ENCODE measurements around the gene RNASE7.
"Not testable (repeated sequence)": the region's sequence is repeated elsewhere in the genome, so short reads cannot be mapped to it uniquely, and the experiment has no call there.

The RNASE7 gene

GRCh38 chr14:21041676-21042433 is at the start of gene RNASE7:
RNASE7 (plus strand) TSS chr14:21042362; CDS start chr14:21042993, 631 bp downstream.
- no peak for DNase-seq

- DNase-seq = no peak
These were observed 45.6 kb upstream of the RNASE7 start for GRCh38 chr14:20996521-20996920.

- DNase-seq = no peak
These were observed 45.0 kb upstream of the RNASE7 start for GRCh38 chr14:20997115-20997514.

- DNase-seq = no peak
These were observed 44.6 kb upstream of the RNASE7 start for GRCh38 chr14:20997564-20997963.

GRCh38 chr14:20998139-20998538 is 44.0 kb upstream of the RNASE7 start:
- DNase-seq = no peak

- no peak for DNase-seq
These were observed 43.3 kb upstream of the RNASE7 start, which contains the start of gene SLC39A2 for GRCh38 chr14:20998674-20999366. SLC39A2 (plus strand) TSS chr14:20999293; CDS start chr14:20999447, 154 bp downstream.

- no peak for DNase-seq
These were observed 42.6 kb upstream of the RNASE7 start for GRCh38 chr14:20999591-20999990.

- DNase-seq = no peak
These were observed 40.9 kb upstream of the RNASE7 start for GRCh38 chr14:21001218-21001617.

GRCh38 chr14:21003788-21004346 is 38.3 kb upstream of the RNASE7 start:
- DNase-seq = no peak

GRCh38 chr14:21009721-21010120 is 32.4 kb upstream of the RNASE7 start:
- DNase-seq = not testable (repeated sequence)

- no peak for DNase-seq
These were observed 31.0 kb upstream of the RNASE7 start for GRCh38 chr14:21011136-21011535.

- DNase-seq = peak; percentile 24
These were observed 27.4 kb upstream of the RNASE7 start for GRCh38 chr14:21014761-21015190.

- no peak for DNase-seq
These were observed 26.9 kb upstream of the RNASE7 start for GRCh38 chr14:21015312-21015711.

GRCh38 chr14:21016413-21017190 is 25.6 kb upstream of the RNASE7 start:
- DNase-seq = no peak

- no peak for DNase-seq
These were observed 24.5 kb upstream of the RNASE7 start for GRCh38 chr14:21017528-21018245.

GRCh38 chr14:21018286-21018685 is 23.9 kb upstream of the RNASE7 start:
- no peak for DNase-seq

- DNase-seq = no peak
These were observed 23.4 kb upstream of the RNASE7 start for GRCh38 chr14:21018781-21019180.

GRCh38 chr14:21019366-21019765 is 22.8 kb upstream of the RNASE7 start:
- DNase-seq = no peak

- DNase-seq = no peak
These were observed 21.1 kb upstream of the RNASE7 start for GRCh38 chr14:21020977-21021545.

GRCh38 chr14:21022686-21023085 is 19.5 kb upstream of the RNASE7 start:
- DNase-seq = no peak

- no peak for DNase-seq
These were observed 19.0 kb upstream of the RNASE7 start for GRCh38 chr14:21023174-21023573.

Data from NK-92 treated with Interleukin-12 subunit alpha and Interleukin-12 subunit beta, amount 100 ng/mL, for 24 hours (cell line).